Measurements from ENCODE around the gene SCRN1.

The SCRN1 gene

GRCh38 chr7:29889288-29889687, 100.3 kb downstream of the SCRN1 start:
- Histone ChIP-seq H3K4me2 (ENCODE audit: insufficient read depth, low read length, poor library complexity, severe bottlenecking) (no peak overlapping the region), H3K9ac (ENCODE audit: low read depth, low read length, poor library complexity) (no peak overlapping the region), H3K27me3 (ENCODE audit: control insufficient read depth in 3 of 3, insufficient read depth in 3 of 3, low read depth in 1 of 3, low read length in 3 of 3) (peaks cover 0 to 45% (median 0%) of the 10 kb centered on the region in 3 experiments), H3K27ac (replicated peaks; ENCODE audit: low read length) (no peak overlapping the region), H3K23ac (ENCODE audit: low read depth, low read length, poor library complexity) (no peak overlapping the region), H4K8ac (ENCODE audit: low read depth, low read length) (no peak overlapping the region), H2BK15ac (ENCODE audit: low read length) (no peak overlapping the region), H2BK120ac (ENCODE audit: low read depth, low read length) (no peak overlapping the region), H2AK5ac (ENCODE audit: low read depth, low read length) (no peak overlapping the region), H3K4me3 (ENCODE audit: low read length in 2 of 2) (no peak overlapping the region), H3K79me1 (ENCODE audit: low read depth, low read length) (no peaks in the 10 kb centered on the region), H3K4ac (ENCODE audit: low read length) (no peak overlapping the region), H2AFZ (ENCODE audit: low read length) (no peak overlapping the region), H4K91ac (ENCODE audit: low read depth, low read length, poor library complexity) (no peak overlapping the region), H3K36me3 (replicated peaks in 1 of 2; ENCODE audit: control insufficient read depth in 2 of 2, insufficient read depth in 2 of 2, low read length in 2 of 2) (peaks cover 0 to 2% of the 10 kb centered on the region in 2 donors), H2BK12ac (ENCODE audit: low read length) (no peak overlapping the region), H3K18ac (ENCODE audit: low read length) (no peak overlapping the region), H3K4me1 (ENCODE audit: control insufficient read depth in 2 of 2, insufficient read depth in 1 of 2, low read depth in 1 of 2, low read length in 2 of 2) (peaks cover 0 to 2% of the 10 kb centered on the region in 2 donors), H3K9me3 (replicated peaks in 1 of 2; ENCODE audit: control insufficient read depth in 2 of 2, insufficient read depth in 1 of 2, low read depth in 1 of 2, low read length in 2 of 2) (no peaks in the 10 kb centered on the region), H3K14ac (ENCODE audit: low read length) (no peak overlapping the region), H2BK5ac (ENCODE audit: low read length) (no peak overlapping the region)
- no CpG with 5 or more reads among the region's 5 CpGs for WGBS, 2 donors (ENCODE audit: extremely low coverage in 2 of 2, insufficient read length in 2 of 2, insufficient replicate concordance in 1 of 2)
- DNase-seq (ENCODE audit: low spot score) = no peak

DNA sequence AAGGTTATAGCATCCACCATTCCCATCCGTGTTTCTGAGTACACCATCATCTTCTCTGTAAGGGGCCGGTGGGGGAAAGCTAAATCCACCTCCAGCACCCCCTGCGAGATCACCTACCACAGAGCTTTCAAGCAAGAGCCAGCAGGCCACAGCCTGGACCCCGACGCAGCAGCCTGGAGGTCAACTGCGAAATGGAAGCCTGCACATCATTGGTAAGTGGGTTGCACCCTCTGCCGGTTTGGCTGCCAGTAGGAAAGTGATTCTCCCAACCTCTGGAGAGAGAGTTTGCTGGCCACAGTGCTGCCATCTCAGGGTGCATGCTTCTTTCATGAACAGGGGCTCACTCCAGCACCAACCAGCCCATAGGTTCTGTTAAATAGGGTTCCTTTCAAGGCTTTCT, 101.6 kb downstream of the SCRN1 start:
- no peaks in the 10 kb centered on the region for H3K79me1 ChIP-seq (ENCODE audit: low read depth, low read length)
- no peak overlapping the region for H3K23ac ChIP-seq (ENCODE audit: low read depth, low read length, poor library complexity)
- no peak overlapping the region for H2AFZ ChIP-seq (ENCODE audit: low read length)
- WGBS, 2 donors (ENCODE audit: extremely low coverage in 2 of 2, insufficient read length in 2 of 2, insufficient replicate concordance in 1 of 2) = no CpG with 5 or more reads among the region's 7 CpGs
- no peak overlapping the region for H2BK12ac ChIP-seq (ENCODE audit: low read length)
- H3K4ac ChIP-seq (ENCODE audit: low read length) = no peak overlapping the region
- no peak overlapping the region for H4K91ac ChIP-seq (ENCODE audit: low read depth, low read length, poor library complexity)
- H3K9me3 ChIP-seq (replicated peaks in 1 of 2; ENCODE audit: control insufficient read depth in 2 of 2, insufficient read depth in 1 of 2, low read depth in 1 of 2, low read length in 2 of 2) = no peaks in the 10 kb centered on the region
- H2AK5ac ChIP-seq (ENCODE audit: low read depth, low read length) = no peak overlapping the region
- H3K14ac ChIP-seq (ENCODE audit: low read length) = no peak overlapping the region
- H3K4me3 ChIP-seq (ENCODE audit: low read length in 2 of 2) = no peak overlapping the region
- peaks cover 0 to 7% of the 10 kb centered on the region in 2 donors for H3K4me1 ChIP-seq (ENCODE audit: control insufficient read depth in 2 of 2, insufficient read depth in 1 of 2, low read depth in 1 of 2, low read length in 2 of 2)
- peaks cover 0 to 53% (median 0%) of the 10 kb centered on the region in 3 experiments for H3K27me3 ChIP-seq (ENCODE audit: control insufficient read depth in 3 of 3, insufficient read depth in 3 of 3, low read depth in 1 of 3, low read length in 3 of 3)
- no peak overlapping the region for H3K27ac ChIP-seq (replicated peaks; ENCODE audit: low read length)
- no peak overlapping the region for H4K8ac ChIP-seq (ENCODE audit: low read depth, low read length)
- H3K9ac ChIP-seq (ENCODE audit: low read depth, low read length, poor library complexity) = no peak overlapping the region
- H2BK5ac ChIP-seq (ENCODE audit: low read length) = no peak overlapping the region
- no peak overlapping the region for H2BK120ac ChIP-seq (ENCODE audit: low read depth, low read length)
- peaks cover 0 to 2% of the 10 kb centered on the region in 2 donors for H3K36me3 ChIP-seq (replicated peaks in 1 of 2; ENCODE audit: control insufficient read depth in 2 of 2, insufficient read depth in 2 of 2, low read length in 2 of 2)
- no peak overlapping the region for H2BK15ac ChIP-seq (ENCODE audit: low read length)
- no peak for DNase-seq (ENCODE audit: low spot score)
- H3K4me2 ChIP-seq (ENCODE audit: insufficient read depth, low read length, poor library complexity, severe bottlenecking) = no peak overlapping the region
- no peak overlapping the region for H3K18ac ChIP-seq (ENCODE audit: low read length)

- Histone ChIP-seq H2BK5ac (ENCODE audit: low read length) (no peak overlapping the region), H2BK15ac (ENCODE audit: low read length) (no peak overlapping the region), H3K36me3 (replicated peaks in 1 of 2; ENCODE audit: control insufficient read depth in 2 of 2, insufficient read depth in 2 of 2, low read length in 2 of 2) (no peaks in the 10 kb centered on the region), H2AK5ac (ENCODE audit: low read depth, low read length) (no peak overlapping the region), H3K9ac (ENCODE audit: low read depth, low read length, poor library complexity) (no peak overlapping the region), H3K4me2 (ENCODE audit: insufficient read depth, low read length, poor library complexity, severe bottlenecking) (no peak overlapping the region), H3K23ac (ENCODE audit: low read depth, low read length, poor library complexity) (no peak overlapping the region), H3K14ac (ENCODE audit: low read length) (no peak overlapping the region), H4K91ac (ENCODE audit: low read depth, low read length, poor library complexity) (no peak overlapping the region), H4K8ac (ENCODE audit: low read depth, low read length) (no peak overlapping the region), H2BK120ac (ENCODE audit: low read depth, low read length) (no peak overlapping the region), H3K27me3 (ENCODE audit: control insufficient read depth in 3 of 3, insufficient read depth in 3 of 3, low read depth in 1 of 3, low read length in 3 of 3) (peaks cover 0 to 64% (median 0%) of the 10 kb centered on the region in 3 experiments), H3K4ac (ENCODE audit: low read length) (no peak overlapping the region), H3K27ac (replicated peaks; ENCODE audit: low read length) (no peak overlapping the region), H3K9me3 (replicated peaks in 1 of 2; ENCODE audit: control insufficient read depth in 2 of 2, insufficient read depth in 1 of 2, low read depth in 1 of 2, low read length in 2 of 2) (no peaks in the 10 kb centered on the region), H2AFZ (ENCODE audit: low read length) (no peak overlapping the region), H3K18ac (ENCODE audit: low read length) (no peak overlapping the region), H2BK12ac (ENCODE audit: low read length) (no peak overlapping the region), H3K4me3 (ENCODE audit: low read length in 2 of 2) (no peak overlapping the region), H3K4me1 (ENCODE audit: control insufficient read depth in 2 of 2, insufficient read depth in 1 of 2, low read depth in 1 of 2, low read length in 2 of 2) (peaks cover 0 to 9% of the 10 kb centered on the region in 2 donors), H3K79me1 (ENCODE audit: low read depth, low read length) (no peaks in the 10 kb centered on the region)
- no CpG with 5 or more reads among the region's 2 CpGs for WGBS, 2 donors (ENCODE audit: extremely low coverage in 2 of 2, insufficient read length in 2 of 2, insufficient replicate concordance in 1 of 2)
- DNase-seq (ENCODE audit: low spot score) = no peak
Observed at GRCh38 chr7:29886827-29887226, 102.8 kb downstream of the SCRN1 start.

GRCh38 chr7:29885626-29886025, 104.0 kb downstream of the SCRN1 start:
- no peak overlapping the region for H2BK15ac ChIP-seq (ENCODE audit: low read length)
- no peaks in the 10 kb centered on the region for H3K9me3 ChIP-seq (replicated peaks in 1 of 2; ENCODE audit: control insufficient read depth in 2 of 2, insufficient read depth in 1 of 2, low read depth in 1 of 2, low read length in 2 of 2)
- H3K4me2 ChIP-seq (ENCODE audit: insufficient read depth, low read length, poor library complexity, severe bottlenecking) = no peak overlapping the region
- H3K27me3 ChIP-seq (ENCODE audit: control insufficient read depth in 3 of 3, insufficient read depth in 3 of 3, low read depth in 1 of 3, low read length in 3 of 3) = peaks cover 0 to 69% (median 0%) of the 10 kb centered on the region in 3 experiments
- no peak overlapping the region for H3K23ac ChIP-seq (ENCODE audit: low read depth, low read length, poor library complexity)
- no peak overlapping the region for H3K27ac ChIP-seq (replicated peaks; ENCODE audit: low read length)
- no peak overlapping the region for H2AFZ ChIP-seq (ENCODE audit: low read length)
- H3K9ac ChIP-seq (ENCODE audit: low read depth, low read length, poor library complexity) = no peak overlapping the region
- no peak overlapping the region for H4K8ac ChIP-seq (ENCODE audit: low read depth, low read length)
- H3K4me3 ChIP-seq (ENCODE audit: low read length in 2 of 2) = no peak overlapping the region
- H2AK5ac ChIP-seq (ENCODE audit: low read depth, low read length) = no peak overlapping the region
- H2BK120ac ChIP-seq (ENCODE audit: low read depth, low read length) = no peak overlapping the region
- no CpG with 5 or more reads among the region's 3 CpGs for WGBS, 2 donors (ENCODE audit: extremely low coverage in 2 of 2, insufficient read length in 2 of 2, insufficient replicate concordance in 1 of 2)
- H3K14ac ChIP-seq (ENCODE audit: low read length) = no peak overlapping the region
- DNase-seq (ENCODE audit: low spot score) = no peak
- no peak overlapping the region for H4K91ac ChIP-seq (ENCODE audit: low read depth, low read length, poor library complexity)
- peaks cover 0 to 2% of the 10 kb centered on the region in 2 donors for H3K36me3 ChIP-seq (replicated peaks in 1 of 2; ENCODE audit: control insufficient read depth in 2 of 2, insufficient read depth in 2 of 2, low read length in 2 of 2)
- H3K4ac ChIP-seq (ENCODE audit: low read length) = no peak overlapping the region
- no peaks in the 10 kb centered on the region for H3K79me1 ChIP-seq (ENCODE audit: low read depth, low read length)
- H2BK12ac ChIP-seq (ENCODE audit: low read length) = no peak overlapping the region
- no peak overlapping the region for H2BK5ac ChIP-seq (ENCODE audit: low read length)
- peaks cover 0 to 10% of the 10 kb centered on the region in 2 donors for H3K4me1 ChIP-seq (ENCODE audit: control insufficient read depth in 2 of 2, insufficient read depth in 1 of 2, low read depth in 1 of 2, low read length in 2 of 2)
- no peak overlapping the region for H3K18ac ChIP-seq (ENCODE audit: low read length)

Measured in neuronal stem cell (in vitro differentiated cells).